GM04504 (cell line): Measurements from ENCODE around the gene VASN.
A peak's percentile ranks its signal among the peaks of the same experiment; 100 is the strongest.
"Not testable (repeated sequence)": the region's sequence is repeated elsewhere in the genome, so short reads cannot be mapped to it uniquely, and the experiment has no call there.

Experiments
- DNase-seq: peaks from one replicate; pipeline ENCODE4 v3.0.0-alpha.2; 2012; ENCODE audit warnings: low read depth

VASN gene

DNA sequence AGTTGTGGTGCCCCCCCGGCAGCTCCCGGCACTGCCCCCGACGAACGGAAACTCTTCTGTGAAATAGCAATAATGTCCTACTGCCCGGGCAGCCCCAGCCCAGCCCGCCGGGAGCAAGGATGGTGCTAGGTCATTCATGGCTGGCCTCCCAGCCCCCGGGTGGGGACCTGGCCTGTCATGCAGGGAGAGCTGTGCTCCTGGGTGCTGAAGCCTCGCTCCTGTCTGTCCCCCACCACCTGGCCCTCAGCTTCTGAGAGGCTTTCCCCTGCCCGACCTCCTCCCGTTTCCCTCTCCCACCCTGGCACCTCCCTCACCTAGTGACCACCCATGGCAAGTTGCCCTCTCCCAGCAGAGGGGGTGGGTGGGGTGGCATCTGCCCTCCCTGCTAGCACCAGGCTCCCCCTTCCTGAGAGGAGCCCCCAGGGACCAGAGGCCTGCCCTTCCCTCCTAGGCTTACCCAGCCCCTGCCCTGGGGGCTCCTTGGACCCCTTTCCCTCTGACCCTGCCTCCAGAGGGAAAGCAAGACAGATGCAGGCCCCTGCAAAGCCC, 34.0 kb upstream of the VASN start:
- no peak for DNase-seq

GRCh38 chr16:4338125-4338582, 33.5 kb upstream of the VASN start:
- DNase-seq = no peak

- DNase-seq = no peak
These were observed 32.8 kb upstream of the VASN start for GRCh38 chr16:4338712-4339299.

DNA sequence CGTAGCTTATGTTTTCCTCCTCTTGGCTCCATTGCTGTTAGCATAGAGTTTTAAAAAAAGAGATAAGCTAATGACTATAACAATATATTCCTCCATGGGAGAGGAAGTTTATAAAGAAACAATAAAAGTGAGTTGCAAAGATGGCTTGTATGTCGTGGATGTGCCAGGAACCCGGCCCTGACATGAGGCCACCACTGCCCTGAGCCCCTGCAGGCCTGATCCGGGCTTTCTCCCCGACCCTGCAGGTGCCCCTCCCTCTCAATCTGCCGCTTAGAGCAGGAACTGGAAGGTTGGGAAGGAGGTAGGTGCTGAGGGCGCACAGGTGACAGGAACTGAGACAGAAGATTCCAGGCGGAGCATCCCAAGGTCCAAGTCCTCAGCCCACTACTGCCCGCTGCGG, 32.2 kb upstream of the VASN start:
- DNase-seq = no peak

GRCh38 chr16:4339909-4340308, 31.7 kb upstream of the VASN start:
- no peak for DNase-seq

DNA sequence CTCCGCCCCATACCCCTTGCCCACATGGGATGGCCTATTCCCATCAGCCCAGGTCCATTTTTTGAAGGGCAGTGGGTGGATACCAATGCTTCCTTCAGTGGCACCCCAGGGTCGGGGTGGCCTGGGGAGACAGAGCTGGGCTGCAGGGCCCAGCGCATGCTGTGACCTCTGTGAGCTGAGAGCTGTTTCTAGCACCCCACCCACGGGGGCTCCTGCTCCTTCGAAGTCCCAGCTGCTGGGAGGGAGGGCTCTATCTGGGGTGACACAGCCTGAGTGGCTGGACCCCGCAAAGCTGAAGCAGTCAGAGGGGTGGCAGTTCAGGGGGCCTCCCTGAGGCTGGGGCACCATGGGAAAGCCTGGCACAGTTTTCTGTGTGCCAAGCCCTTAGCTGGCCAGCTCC, 31.2 kb upstream of the VASN start:
- DNase-seq = no peak

- no peak for DNase-seq
These were observed 30.4 kb upstream of the VASN start for GRCh38 chr16:4341250-4341649.

DNA sequence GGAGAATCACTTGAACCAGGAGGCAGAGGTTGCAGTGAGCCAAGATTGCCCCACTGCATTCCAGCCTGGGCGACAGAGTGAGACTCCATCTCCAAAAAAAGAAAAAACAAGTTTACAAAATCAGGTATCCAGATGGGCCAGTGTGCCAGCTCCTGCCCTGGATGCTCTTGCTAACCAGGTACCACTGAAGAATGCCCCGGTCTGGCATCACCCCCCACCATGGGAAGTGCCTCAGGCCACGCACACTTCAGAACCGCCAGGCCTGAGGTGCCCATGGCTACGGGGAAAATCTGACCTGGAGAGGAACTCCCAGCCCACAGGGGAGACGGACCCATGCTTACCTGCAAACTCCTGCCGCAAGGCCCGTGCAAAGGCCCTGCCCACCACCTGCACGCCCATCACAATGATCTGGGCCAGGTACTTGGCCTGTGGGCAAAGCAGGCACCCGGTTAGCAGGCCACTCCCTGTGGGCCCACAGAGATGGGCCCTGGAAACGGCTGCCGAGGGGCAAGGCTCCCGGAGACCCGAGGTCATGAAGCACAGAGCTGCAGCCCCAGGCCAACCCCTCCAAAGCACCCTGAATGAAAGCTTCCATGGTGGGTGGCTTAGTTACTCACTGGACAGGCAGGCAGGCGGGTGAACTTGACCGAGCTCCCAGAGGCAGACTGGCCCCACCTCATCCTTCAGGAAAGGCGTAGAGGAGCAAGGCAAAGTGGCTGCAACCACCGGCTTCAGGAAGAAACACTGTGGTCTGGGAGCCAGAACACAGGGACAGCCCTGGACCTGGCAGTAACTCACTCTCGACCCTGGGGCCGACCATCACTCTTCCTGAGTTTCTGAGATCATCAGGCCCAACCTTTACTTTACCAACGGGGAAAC, 28.5 kb upstream of the VASN start:
- no peak for DNase-seq

DNA sequence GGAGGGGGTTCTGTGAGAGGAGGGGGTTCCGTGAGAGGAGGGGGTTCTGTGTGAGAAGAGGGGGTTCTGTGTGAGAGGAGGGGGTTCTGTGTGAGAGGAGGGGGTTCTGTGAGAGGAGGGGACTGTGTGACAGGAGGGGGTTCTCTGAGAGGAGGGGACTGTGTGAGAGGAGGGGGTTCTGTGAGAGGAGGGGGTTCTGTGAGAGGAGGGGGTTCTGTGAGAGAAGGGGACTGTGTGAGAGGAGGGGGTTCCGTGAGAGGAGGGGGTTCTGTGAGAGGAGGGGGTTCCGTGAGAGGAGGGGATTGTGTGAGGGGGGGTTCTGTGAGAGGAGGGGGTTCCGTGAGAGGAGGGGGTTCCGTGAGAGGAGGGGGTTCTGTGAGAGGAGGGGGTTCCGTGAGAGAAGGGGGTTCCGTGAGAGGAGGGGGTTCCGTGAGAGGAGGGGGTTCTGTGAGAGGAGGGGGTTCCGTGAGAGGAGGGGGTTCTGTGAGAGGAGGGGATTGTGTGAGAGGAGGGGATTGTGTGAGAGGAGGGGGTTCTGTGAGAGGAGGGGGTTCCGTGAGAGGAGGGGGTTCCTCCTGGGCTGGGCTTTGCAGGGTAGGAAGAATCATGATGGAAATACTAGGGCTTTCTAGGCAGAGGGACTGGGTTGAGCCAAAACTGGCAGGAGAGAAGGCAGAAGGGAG, 27.2 kb upstream of the VASN start:
- not testable (repeated sequence) for DNase-seq

GRCh38 chr16:4344983-4345835, 26.4 kb upstream of the VASN start:
- DNase-seq = no peak

GRCh38 chr16:4345836-4346781, 25.5 kb upstream of the VASN start:
- DNase-seq = no peak

DNA sequence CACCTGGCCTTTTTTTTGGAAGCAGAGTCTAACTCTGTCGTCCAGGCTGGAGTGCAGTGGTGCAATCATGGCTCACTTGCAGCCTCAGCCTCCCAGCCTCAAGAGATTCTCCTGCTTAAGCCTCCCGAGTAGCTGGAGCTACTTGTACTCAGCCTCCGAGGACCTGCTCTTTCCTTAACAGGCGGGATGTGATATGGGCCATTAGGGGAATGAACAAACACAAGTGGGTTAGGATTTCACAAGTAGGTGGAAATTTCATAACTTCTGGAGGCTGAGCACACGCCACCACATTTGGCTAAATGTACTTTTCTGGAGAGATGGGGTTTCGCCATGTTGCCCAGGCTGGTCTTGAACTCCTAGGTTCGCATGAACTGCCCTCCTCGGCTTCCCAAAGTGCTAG, 24.6 kb upstream of the VASN start:
- DNase-seq = no peak

- no peak for DNase-seq
These were observed 23.7 kb upstream of the VASN start for GRCh38 chr16:4347765-4348509.

GRCh38 chr16:4349332-4349731, 22.3 kb upstream of the VASN start:
- DNase-seq = no peak

- DNase-seq = no peak
These were observed 21.3 kb upstream of the VASN start for GRCh38 chr16:4350365-4350786.

DNA sequence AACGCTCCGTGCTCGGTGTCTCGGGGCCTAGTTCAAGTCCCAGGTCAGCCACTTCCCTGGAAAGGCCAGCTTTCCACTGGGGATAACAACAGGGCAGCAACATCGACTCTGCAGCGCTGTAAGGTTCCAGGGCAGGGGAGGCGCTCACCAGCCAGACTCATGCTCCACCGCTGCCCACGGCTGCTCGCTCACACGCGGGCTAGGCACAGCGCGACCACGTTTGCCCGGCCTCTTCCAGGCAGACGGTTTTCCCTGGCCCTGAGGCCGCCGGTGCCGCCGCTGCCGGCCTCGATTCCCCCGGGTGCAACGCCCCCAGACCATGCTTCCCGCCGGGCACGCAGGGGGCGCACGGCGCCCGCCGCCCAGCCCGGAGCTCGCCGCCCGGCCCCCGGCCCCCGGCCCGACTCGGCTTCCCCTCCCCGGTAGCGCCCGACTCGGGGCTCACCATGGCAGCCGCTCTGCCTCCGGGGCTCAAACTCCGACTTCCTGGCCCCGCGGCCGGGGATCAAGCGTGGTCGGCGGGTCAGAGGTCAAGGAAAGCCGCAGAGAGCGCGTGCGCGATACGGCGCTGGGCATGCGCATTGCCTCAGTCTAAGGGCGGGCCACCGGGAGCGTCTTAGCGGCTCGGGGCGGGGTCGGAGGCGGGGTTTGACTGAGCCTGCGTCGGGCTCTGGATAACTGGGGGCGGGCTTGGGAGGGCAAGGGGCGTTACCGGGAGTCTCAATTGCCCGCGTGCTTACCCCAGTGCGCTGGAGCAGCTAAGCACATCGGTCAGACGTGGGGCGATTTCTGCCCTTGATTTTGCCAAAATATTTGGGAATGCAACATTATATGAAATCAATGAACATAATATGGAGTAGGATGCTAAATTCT, 20.6 kb upstream of the VASN start, which contains the start of gene PAM16:
TSS of gene PAM16 (minus strand) at position 535 of the 873 bp plus-strand sequence. CDS start at position 448, 87 bp downstream.
- DNase-seq = peak; percentile 78

- DNase-seq = no peak
These were observed 19.8 kb upstream of the VASN start for GRCh38 chr16:4351880-4352279.

- DNase-seq = no peak
These were observed 18.8 kb upstream of the VASN start for GRCh38 chr16:4352843-4353242.

GRCh38 chr16:4353675-4354074, 18.0 kb upstream of the VASN start:
- DNase-seq = no peak
